B cell (primary cell): ENCODE measurements around the gene LAT.

ENCODE experiments used
- CTCF ChIP-seq: fragments of 200-600 bp; IDR thresholded peaks from one replicate; pipeline ENCODE4 v1.8.0; 2022; ENCODE audit warnings: antibody characterized with exemption, mild to moderate bottlenecking
- EZH2 ChIP-seq: IDR thresholded peaks from 2 replicates; pipeline ENCODE4 v1.6.1; 2012; ENCODE audit warnings: borderline replicate concordance, low read depth, mild to moderate bottlenecking, moderate library complexity, low read length; ENCODE audit not compliant: insufficient read depth, poor library complexity, severe bottlenecking

GRCh38 chr16:29012913-29013553 is 28.2 kb downstream of the LAT start:
- TF ChIP-seq CTCF = no peak
- TF ChIP-seq EZH2 = no peak
